Measurements from ENCODE around the gene BIN1. TPM values are rescaled to one million over a fixed set of nuclear protein-coding genes. Genes with fewer than 3 reads are reported as not detected.

Gene BIN1
- total RNA-seq, 4 donors from 2014 or later = 41.5 to 112 (median 57.8) TPM

- Histone ChIP-seq H3K36me3 (no peaks in the 10 kb centered on the region), H3K9me3 (no peaks in the 10 kb centered on the region), H3K4me1 (peaks cover 0 to 22% of the 10 kb centered on the region in 2 donors), H3K27ac (peak overlapping the region; percentile 26 to 27), H3K27me3 (no peaks in the 10 kb centered on the region), H3K4me3 (no peak overlapping the region)
- TF ChIP-seq CTCF (IDR thresholded peaks at IDR 0.05) = no peak
- no peak for TF ChIP-seq POLR2A (IDR thresholded peaks at IDR 0.05)
- no peak for DNase-seq
- intact Hi-C loops (cut with DNase I; ENCODE audit: low total_unique reads) = no loop called here
Measured at GRCh38 chr2:127074358-127074757, 32.6 kb downstream of the BIN1 start.

GRCh38 chr2:127072970-127073369 is 34.0 kb downstream of the BIN1 start:
- Histone ChIP-seq H3K9me3 (no peaks in the 10 kb centered on the region), H3K36me3 (no peaks in the 10 kb centered on the region), H3K27ac (peak overlapping the region; percentile 27 to 51), H3K4me1 (peaks cover 0 to 21% of the 10 kb centered on the region in 2 donors), H3K4me3 (no peak overlapping the region), H3K27me3 (no peaks in the 10 kb centered on the region)
- intact Hi-C loops (cut with DNase I; ENCODE audit: low total_unique reads) = no loop called here
- DNase-seq = no peak
- TF ChIP-seq CTCF (IDR thresholded peaks at IDR 0.05) (no peak), POLR2A (IDR thresholded peaks at IDR 0.05) (no peak)

GRCh38 chr2:127072396-127072795 is 34.6 kb downstream of the BIN1 start:
- no peaks in the 10 kb centered on the region for H3K27me3 ChIP-seq
- H3K27ac ChIP-seq = peak overlapping the region; percentile 27 to 51
- no peaks in the 10 kb centered on the region for H3K36me3 ChIP-seq
- H3K4me1 ChIP-seq = peaks cover 0 to 16% of the 10 kb centered on the region in 2 donors
- no peaks in the 10 kb centered on the region for H3K9me3 ChIP-seq
- no peak for DNase-seq
- TF ChIP-seq CTCF (IDR thresholded peaks at IDR 0.05) (no peak), POLR2A (IDR thresholded peaks at IDR 0.05) (no peak)
- no peak overlapping the region for H3K4me3 ChIP-seq
- intact Hi-C loops (cut with DNase I; ENCODE audit: low total_unique reads) = no loop called here

- H3K4me1 ChIP-seq = peaks cover 0 to 11% of the 10 kb centered on the region in 2 donors
- no peak overlapping the region for H3K4me3 ChIP-seq
- DNase-seq = no peak
- peak overlapping the region in 1 of 2 donors; percentile 51 for H3K27ac ChIP-seq
- H3K27me3 ChIP-seq = no peaks in the 10 kb centered on the region
- no peaks in the 10 kb centered on the region for H3K9me3 ChIP-seq
- TF ChIP-seq CTCF (IDR thresholded peaks at IDR 0.05) (no peak), POLR2A (IDR thresholded peaks at IDR 0.05) (no peak)
- no peaks in the 10 kb centered on the region for H3K36me3 ChIP-seq
- intact Hi-C loops (cut with DNase I; ENCODE audit: low total_unique reads) = no loop called here
Measured at GRCh38 chr2:127071901-127072328, 35.0 kb downstream of the BIN1 start.

DNA sequence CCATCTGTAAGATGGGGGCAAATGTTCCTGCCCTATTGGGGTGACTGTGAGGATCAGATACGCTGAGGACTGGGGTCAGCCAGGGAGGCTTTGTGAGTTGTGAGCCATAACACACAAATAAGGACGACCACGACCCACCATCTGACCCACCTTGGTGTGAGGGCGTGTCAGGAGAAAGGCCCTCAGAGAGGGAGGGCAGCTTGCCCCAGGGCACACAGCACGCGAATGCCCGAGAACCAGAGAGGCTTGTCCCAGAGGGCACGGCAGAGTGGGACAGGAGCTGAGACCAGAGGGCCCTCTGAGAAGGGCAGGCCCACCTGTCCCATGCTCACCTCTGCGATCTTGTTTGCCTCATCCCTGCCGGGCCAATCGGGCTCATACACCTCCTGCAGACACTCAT is 36.7 kb downstream of the BIN1 start:
- peaks cover 3 to 7% of the 10 kb centered on the region in 2 donors for H3K4me1 ChIP-seq
- H3K36me3 ChIP-seq = no peaks in the 10 kb centered on the region
- no peak overlapping the region for H3K27ac ChIP-seq
- H3K9me3 ChIP-seq = no peaks in the 10 kb centered on the region
- H3K4me3 ChIP-seq = no peak overlapping the region
- H3K27me3 ChIP-seq = no peaks in the 10 kb centered on the region
- TF ChIP-seq POLR2A (IDR thresholded peaks at IDR 0.05) = no peak
- TF ChIP-seq CTCF (IDR thresholded peaks at IDR 0.05) = no peak
- DNase-seq = no peak
- intact Hi-C loops (cut with DNase I; ENCODE audit: low total_unique reads) = no loop called here
